ENCODE data around the gene CACNA2D3.

The CACNA2D3 gene

GRCh38 chr3:54776601-54777000 is 654.2 kb downstream of the CACNA2D3 start:
- DNase-seq, result no peak

- DNase-seq, result no peak
Observed at GRCh38 chr3:54777141-54777540, 654.8 kb downstream of the CACNA2D3 start.

GRCh38 chr3:54780336-54780735 is 658.0 kb downstream of the CACNA2D3 start:
- DNase-seq, result no peak

- DNase-seq, result no peak
Observed at GRCh38 chr3:54781728-54782127, 659.4 kb downstream of the CACNA2D3 start.

GRCh38 chr3:54783611-54784010 is 661.3 kb downstream of the CACNA2D3 start:
- no peak for DNase-seq

- no peak for DNase-seq
Observed at GRCh38 chr3:54784021-54784420, 661.7 kb downstream of the CACNA2D3 start.

- no peak for DNase-seq
Observed at GRCh38 chr3:54785976-54786375, 663.6 kb downstream of the CACNA2D3 start.

- no peak for DNase-seq
Observed at GRCh38 chr3:54790051-54790450, 667.7 kb downstream of the CACNA2D3 start.

- DNase-seq, result no peak
Observed at GRCh38 chr3:54791501-54792156, 669.3 kb downstream of the CACNA2D3 start.

- DNase-seq, result no peak
Observed at GRCh38 chr3:54792584-54792983, 670.2 kb downstream of the CACNA2D3 start.

- DNase-seq, result no peak
Observed at GRCh38 chr3:54793171-54793570, 670.8 kb downstream of the CACNA2D3 start.

- no peak for DNase-seq
Observed at GRCh38 chr3:54797111-54797510, 674.8 kb downstream of the CACNA2D3 start.

- no peak for DNase-seq
Observed at GRCh38 chr3:54800478-54800877, 678.1 kb downstream of the CACNA2D3 start.

GRCh38 chr3:54801977-54802376 is 679.6 kb downstream of the CACNA2D3 start:
- no peak for DNase-seq

- DNase-seq, result no peak
Observed at GRCh38 chr3:54810401-54810800, 688.0 kb downstream of the CACNA2D3 start.

- no peak for DNase-seq
Observed at GRCh38 chr3:54814224-54814623, 691.9 kb downstream of the CACNA2D3 start.

- DNase-seq, result no peak
Observed at GRCh38 chr3:54817628-54818027, 695.3 kb downstream of the CACNA2D3 start.

GRCh38 chr3:54818486-54818885 is 696.1 kb downstream of the CACNA2D3 start:
- DNase-seq, result no peak

- DNase-seq, result no peak
Observed at GRCh38 chr3:54818942-54819341, 696.6 kb downstream of the CACNA2D3 start.

- DNase-seq, result no peak
Observed at GRCh38 chr3:54819946-54820345, 697.6 kb downstream of the CACNA2D3 start.

- no peak for DNase-seq
Observed at GRCh38 chr3:54822206-54822605, 699.9 kb downstream of the CACNA2D3 start.

GRCh38 chr3:54826251-54826691 is 703.9 kb downstream of the CACNA2D3 start:
- DNase-seq, result no peak

GRCh38 chr3:54827056-54827687 is 704.8 kb downstream of the CACNA2D3 start:
- no peak for DNase-seq

- no peak for DNase-seq
Observed at GRCh38 chr3:54827776-54828175, 705.4 kb downstream of the CACNA2D3 start.

GRCh38 chr3:54830658-54831057 is 708.3 kb downstream of the CACNA2D3 start:
- peak; percentile 33 for DNase-seq
